H9 (cell line): ENCODE measurements around the gene TMEM44. TPM values are rescaled to one million over a fixed set of nuclear protein-coding genes. Genes with fewer than 3 reads are reported as not detected.

ENCODE experiments used
- DNase-seq: peaks from one replicate; pipeline ENCODE4 v3.0.0-alpha.2; 2017
- H2AFZ ChIP-seq: one replicate; pipeline ENCODE4 v1.6.1; 2013; ENCODE audit warnings: mild to moderate bottlenecking, low read length, control low read depth, moderate library complexity
- H2AK5ac ChIP-seq: 2 replicates; pipeline ENCODE4 v1.6.1; 2013; ENCODE audit warnings: low read length, control low read depth, mixed read lengths; ENCODE audit not compliant: insufficient read length
- H2BK120ac ChIP-seq: one replicate; pipeline ENCODE4 v1.6.1; 2013; ENCODE audit warnings: low read depth, mild to moderate bottlenecking, low read length, control low read depth, inconsistent platforms; ENCODE audit not compliant: poor library complexity, severe bottlenecking
- H2BK12ac ChIP-seq: 2 replicates; pipeline ENCODE4 v1.6.1; 2013; ENCODE audit warnings: low read length, control low read depth, mixed read lengths, low read depth; ENCODE audit not compliant: insufficient read length
- H2BK15ac ChIP-seq: 2 replicates; pipeline ENCODE4 v1.6.1; 2013; ENCODE audit warnings: low read depth, low read length, control low read depth
- H2BK20ac ChIP-seq: one replicate; pipeline ENCODE4 v1.6.1; 2013; ENCODE audit warnings: low read depth, mild to moderate bottlenecking, low read length, control low read depth, inconsistent platforms; ENCODE audit not compliant: poor library complexity, severe bottlenecking
- H2BK5ac ChIP-seq: 2 replicates; pipeline ENCODE4 v1.6.1; 2013; ENCODE audit warnings: low read length, control low read depth, mixed read lengths; ENCODE audit not compliant: insufficient read length
- H3K14ac ChIP-seq: 2 replicates; pipeline ENCODE4 v1.6.1; 2013; ENCODE audit warnings: low read length, control low read depth; ENCODE audit not compliant: insufficient read depth
- H3K18ac ChIP-seq: 2 replicates; pipeline ENCODE4 v1.6.1; 2013; ENCODE audit warnings: low read depth, mild to moderate bottlenecking, mixed read lengths, low read length, control low read depth; ENCODE audit not compliant: insufficient read length
- H3K23ac ChIP-seq: 2 replicates; pipeline ENCODE4 v1.6.1; 2013; ENCODE audit warnings: low read length, control low read depth, mixed read lengths, low read depth; ENCODE audit not compliant: insufficient read length
- H3K23me2 ChIP-seq: 2 replicates; pipeline ENCODE4 v1.6.1; 2013; ENCODE audit warnings: low read depth, mild to moderate bottlenecking, mixed read lengths, low read length, control low read depth; ENCODE audit not compliant: insufficient read length, poor library complexity, severe bottlenecking
- H3K27ac ChIP-seq: 2 replicates; pipeline ENCODE4 v1.5.1; 2013; ENCODE audit warnings: low read length, control low read depth, mixed read lengths, low read depth; ENCODE audit not compliant: insufficient read length
- H3K27me3 ChIP-seq: 2 replicates; pipeline ENCODE4 v1.6.1; 2013; ENCODE audit warnings: low read length, control low read depth, inconsistent platforms; ENCODE audit not compliant: insufficient read depth
- H3K4ac ChIP-seq: 2 replicates; pipeline ENCODE4 v1.6.1; 2013; ENCODE audit warnings: low read depth, mild to moderate bottlenecking, control low read depth, inconsistent platforms, low read length, moderate library complexity
- H3K4me1 ChIP-seq: 2 replicates; pipeline ENCODE4 v1.6.1; 2013; ENCODE audit warnings: low read length, control low read depth, inconsistent platforms; ENCODE audit not compliant: insufficient read depth
- H3K4me2 ChIP-seq: 2 replicates; pipeline ENCODE4 v1.6.1; 2013; ENCODE audit warnings: low read length, control low read depth, mixed read lengths; ENCODE audit not compliant: insufficient read length, insufficient read depth
- H3K56ac ChIP-seq: 2 replicates; pipeline ENCODE4 v1.6.1; 2013; ENCODE audit warnings: low read depth, mild to moderate bottlenecking, mixed read lengths, low read length, control low read depth; ENCODE audit not compliant: insufficient read length
- H3K79me1 ChIP-seq: 2 replicates; pipeline ENCODE4 v1.6.1; 2013; ENCODE audit warnings: low read depth, mild to moderate bottlenecking, moderate library complexity, low read length, control low read depth, inconsistent platforms; ENCODE audit not compliant: insufficient read depth, poor library complexity, severe bottlenecking
- H3K79me2 ChIP-seq: 2 replicates; pipeline ENCODE4 v1.6.1; 2013; ENCODE audit warnings: low read length, control low read depth, inconsistent platforms; ENCODE audit not compliant: insufficient read depth
- H3K9ac ChIP-seq: 2 replicates; pipeline ENCODE4 v1.6.1; 2013; ENCODE audit warnings: low read length, control low read depth, mixed read lengths; ENCODE audit not compliant: insufficient read length; ENCODE audit errors: extremely low read depth
- H3K9me3 ChIP-seq: one replicate; pipeline ENCODE4 v1.6.1; 2013; ENCODE audit warnings: low read depth, low read length, inconsistent platforms; ENCODE audit not compliant: control insufficient read depth
- H3T11ph ChIP-seq: one replicate; pipeline ENCODE4 v1.6.1; 2013; ENCODE audit warnings: mild to moderate bottlenecking, low read length, control low read depth, inconsistent platforms
- H4K20me1 ChIP-seq: one replicate; pipeline ENCODE4 v1.6.1; 2013; ENCODE audit not compliant: control insufficient read depth, insufficient read length, insufficient read depth
- H4K5ac ChIP-seq: 2 replicates; pipeline ENCODE4 v1.6.1; 2013; ENCODE audit warnings: low read depth, mild to moderate bottlenecking, mixed read lengths, low read length, control low read depth; ENCODE audit not compliant: insufficient read length
- H4K8ac ChIP-seq: replicated peaks from 2 replicates; pipeline ENCODE4 v1.6.1; 2013; ENCODE audit warnings: low read length, control low read depth, mixed read lengths, low read depth; ENCODE audit not compliant: insufficient read length
- H4K91ac ChIP-seq: 2 replicates; pipeline ENCODE4 v1.6.1; 2013; ENCODE audit warnings: low read depth, mild to moderate bottlenecking, moderate library complexity, mixed read lengths, low read length, control low read depth; ENCODE audit not compliant: insufficient read length
- H3K27ac Mint-ChIP-seq, 3 experiments: 2 replicates in 2 of 3; 3 replicates in 1 of 3; pipeline ENCODE4 v1.8.0; 2020 to 2021; ENCODE audit warnings: mixed read lengths in 3 of 3, mild to moderate bottlenecking in 1 of 3, moderate library complexity in 1 of 3
- H3K27me3 Mint-ChIP-seq: 2 replicates; pipeline ENCODE4 v1.8.0; 2021; ENCODE audit warnings: low read depth, mild to moderate bottlenecking, moderate library complexity, mixed read lengths
- H3K36me3 Mint-ChIP-seq, 3 experiments: 2 replicates in 2 of 3; 3 replicates in 1 of 3; pipeline ENCODE4 v1.8.0; 2020 to 2021; ENCODE audit warnings: low read depth in 3 of 3, mixed read lengths in 3 of 3; ENCODE audit not compliant: insufficient read depth in 1 of 3
- H3K4me1 Mint-ChIP-seq, 2 experiments: 2 replicates each; pipeline ENCODE4 v1.8.0; 2020; ENCODE audit warnings: mixed read lengths in 2 of 2
- H3K4me3 Mint-ChIP-seq, 2 experiments: 2 replicates in 1 of 2; 3 replicates in 1 of 2; pipeline ENCODE4 v1.8.0; 2020 to 2021; ENCODE audit warnings: mild to moderate bottlenecking in 2 of 2, mixed read lengths in 2 of 2, moderate library complexity in 1 of 2
- H3K9me3 Mint-ChIP-seq, 2 experiments: 2 replicates in 1 of 2; 3 replicates in 1 of 2; pipeline ENCODE4 v1.8.0; 2020; ENCODE audit warnings: mild to moderate bottlenecking in 2 of 2, mixed read lengths in 2 of 2, moderate library complexity in 1 of 2
- WGBS: extraction: QIAGEN DNeasy Blood & Tissue Kit; methylation state at CpG from one replicate; pipeline ENCODE4 v1.1.7; 2013; ENCODE audit warnings: missing lambda C conversion rate, low lambda C conversion rate, mixed read lengths; ENCODE audit not compliant: insufficient read length; ENCODE audit errors: extremely low coverage; 5-methylcytosine and 5-hydroxymethylcytosine counted together
- total RNA-seq: library from RNA; stranded (reverse); gene quantifications from 2 replicates; pipeline ENCODE4 v1.2.1, GENCODE V29; 2021
- TF ChIP-seq, protein P1 (sequence below): fragments of 200-600 bp; sonication (generic); conservative IDR thresholded peaks from 3 replicates; pipeline ENCODE4 v1.8.0; 2021; ENCODE audit warnings: antibody characterized with exemption, mild to moderate bottlenecking

The TMEM44 gene
- total RNA-seq, 1 experiment from 2014 or later = 19.8 TPM

DNA sequence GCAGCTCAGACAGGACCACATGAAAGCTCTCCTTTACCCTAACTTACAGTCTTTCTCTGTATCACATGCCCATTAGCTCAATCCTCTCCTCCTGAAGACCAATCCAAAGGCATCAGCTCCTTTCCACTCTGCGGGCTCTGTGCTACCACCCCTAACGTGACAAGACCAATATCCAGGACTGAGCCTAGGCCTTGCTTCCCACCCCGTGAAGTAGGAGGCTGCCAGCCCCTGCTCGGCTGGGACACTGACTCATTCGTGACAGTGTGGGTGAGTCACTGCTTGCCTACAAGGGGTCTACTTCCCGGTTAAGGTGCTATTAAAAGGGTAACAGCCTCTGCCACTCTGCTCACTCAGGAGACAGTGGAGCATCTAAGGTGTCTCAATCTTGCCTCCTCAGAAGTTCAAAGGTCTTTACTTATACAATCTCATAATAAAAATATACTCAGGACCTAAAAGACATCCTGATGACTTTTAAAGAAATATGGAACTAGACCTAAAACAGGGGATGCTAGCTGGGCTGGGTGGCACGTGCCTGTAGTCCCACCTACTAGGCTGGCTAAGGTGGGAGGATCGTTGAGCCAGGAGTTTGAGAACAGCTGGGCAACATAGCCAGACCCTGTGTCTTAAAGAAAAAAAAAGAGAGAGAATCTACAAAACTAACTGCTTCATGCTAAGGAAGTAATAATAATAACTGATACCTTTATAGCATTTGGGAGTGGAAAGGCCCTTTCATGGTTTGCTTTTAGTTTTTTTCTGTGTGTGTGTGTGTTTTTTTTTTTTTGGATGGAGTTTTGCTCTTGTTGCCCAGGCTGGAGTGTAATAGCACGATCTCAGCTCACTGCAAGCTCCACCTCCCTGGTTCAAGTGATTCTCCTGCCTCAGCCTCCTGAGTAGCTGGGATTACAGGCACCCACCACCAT is 55.0 kb downstream of the TMEM44 start:
- Histone ChIP-seq H2BK5ac (no peak overlapping the region), H3K27me3 (no peaks in the 10 kb centered on the region), H3K56ac (no peak overlapping the region), H4K5ac (no peak overlapping the region), H3K4me2 (no peak overlapping the region), H4K91ac (no peak overlapping the region), H3K27ac (no peak overlapping the region), H2AFZ (no peak overlapping the region), H3K9me3 (no peaks in the 10 kb centered on the region), H2BK15ac (no peak overlapping the region), H4K20me1 (no peaks in the 10 kb centered on the region), H3K9ac (no peak overlapping the region), H2BK12ac (no peak overlapping the region), H3K79me1 (no peaks in the 10 kb centered on the region), H3K23ac (no peak overlapping the region), H3K79me2 (no peaks in the 10 kb centered on the region), H2BK20ac (no peak overlapping the region), H3K23me2 (no peaks in the 10 kb centered on the region), H3K18ac (no peak overlapping the region), H4K8ac (no peak overlapping the region), H3K14ac (no peak overlapping the region), H3K4me1 (no peaks in the 10 kb centered on the region), H3T11ph (no peak overlapping the region), H2BK120ac (no peak overlapping the region), H2AK5ac (no peak overlapping the region), H3K4ac (no peak overlapping the region)
- H3K4me1 Mint-ChIP-seq = peaks cover 9 to 16% of the 10 kb centered on the region in 2 experiments
- no peak overlapping the region for H3K4me3 Mint-ChIP-seq
- no peaks in the 10 kb centered on the region; the same call in 1 of the 2 replicates for H3K27me3 Mint-ChIP-seq
- no peaks in the 10 kb centered on the region for H3K36me3 Mint-ChIP-seq
- H3K9me3 Mint-ChIP-seq = no peaks in the 10 kb centered on the region
- TF ChIP-seq, protein P1, sequence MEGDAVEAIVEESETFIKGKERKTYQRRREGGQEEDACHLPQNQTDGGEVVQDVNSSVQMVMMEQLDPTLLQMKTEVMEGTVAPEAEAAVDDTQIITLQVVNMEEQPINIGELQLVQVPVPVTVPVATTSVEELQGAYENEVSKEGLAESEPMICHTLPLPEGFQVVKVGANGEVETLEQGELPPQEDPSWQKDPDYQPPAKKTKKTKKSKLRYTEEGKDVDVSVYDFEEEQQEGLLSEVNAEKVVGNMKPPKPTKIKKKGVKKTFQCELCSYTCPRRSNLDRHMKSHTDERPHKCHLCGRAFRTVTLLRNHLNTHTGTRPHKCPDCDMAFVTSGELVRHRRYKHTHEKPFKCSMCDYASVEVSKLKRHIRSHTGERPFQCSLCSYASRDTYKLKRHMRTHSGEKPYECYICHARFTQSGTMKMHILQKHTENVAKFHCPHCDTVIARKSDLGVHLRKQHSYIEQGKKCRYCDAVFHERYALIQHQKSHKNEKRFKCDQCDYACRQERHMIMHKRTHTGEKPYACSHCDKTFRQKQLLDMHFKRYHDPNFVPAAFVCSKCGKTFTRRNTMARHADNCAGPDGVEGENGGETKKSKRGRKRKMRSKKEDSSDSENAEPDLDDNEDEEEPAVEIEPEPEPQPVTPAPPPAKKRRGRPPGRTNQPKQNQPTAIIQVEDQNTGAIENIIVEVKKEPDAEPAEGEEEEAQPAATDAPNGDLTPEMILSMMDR = no peak
- H3K27ac Mint-ChIP-seq = no peak overlapping the region; a peak in 1 of 7 replicates
- no peak for DNase-seq
- no CpG with 5 or more reads among the region's 9 CpGs for WGBS
